H1 (cell line): ENCODE measurements around the gene CCL28. TPM values are rescaled to one million over a fixed set of nuclear protein-coding genes. Genes with fewer than 3 reads are reported as not detected.

Experiments
- FOSL1 ChIP-seq: IDR thresholded peaks from 2 replicates; pipeline ENCODE4 v1.6.1; 2011; ENCODE audit warnings: mild to moderate bottlenecking, low read depth, low read length, moderate library complexity; ENCODE audit not compliant: insufficient read depth
- KDM4A ChIP-seq: IDR thresholded peaks from one replicate; pipeline ENCODE4 v1.7.1; 2012; ENCODE audit warnings: low read depth, mild to moderate bottlenecking, moderate library complexity, low read length, inconsistent platforms; ENCODE audit not compliant: severe bottlenecking
- RAD21 ChIP-seq, 2 experiments: IDR thresholded peaks in 1 of 2; conservative IDR thresholded peaks in 1 of 2; 2 replicates each; pipeline ENCODE4 v1.6.1; 2011; ENCODE audit warnings: low read depth in 2 of 2, low read length in 2 of 2, improper control_type of control experiment in 1 of 2, inconsistent platforms in 1 of 2, mild to moderate bottlenecking in 1 of 2, moderate library complexity in 1 of 2
- SP4 ChIP-seq: IDR thresholded peaks from 2 replicates; pipeline ENCODE4 v1.6.1; 2012; ENCODE audit warnings: low read length, inconsistent platforms
- polyA plus RNA-seq, 7 experiments: library from polyadenylated mRNA; depleted of rRNA in 3 of 7; stranded (reverse) in 5 of 7; unstranded in 2 of 7; fragments of >200 nt in 5 of 7; fragments of 200-250 nt in 2 of 7; gene quantifications; 1 replicate in 5 of 7; 2 replicates in 1 of 7; 4 replicates in 1 of 7; pipeline versions ENCODE4 v1.2.1 to v1.2.3, GENCODE V29; 2011 to 2013; ENCODE audit warnings: missing spikeins in 2 of 7, mixed read lengths in 2 of 7
- total RNA-seq: library from RNA; stranded (reverse); fragmentation: NEBNext Ultra II Directional; extraction: Animal tissue kit (Norgen Biotek cat#: 25700); gene quantifications from 2 replicates; pipeline ENCODE4 v1.2.1, GENCODE V29; 2021
- TF ChIP-seq, protein P1 (sequence below): IDR thresholded peaks from 2 replicates; pipeline ENCODE4 v1.6.1; 2011; ENCODE audit warnings: low read length, improper control_type of control experiment

CCL28 gene
- total and polyA plus RNA-seq, 2 of the 8 experiments (the other 6 are each of a cell fraction or from before 2014, with no cell fraction given), result 0.95 TPM; not detected in 1

DNA sequence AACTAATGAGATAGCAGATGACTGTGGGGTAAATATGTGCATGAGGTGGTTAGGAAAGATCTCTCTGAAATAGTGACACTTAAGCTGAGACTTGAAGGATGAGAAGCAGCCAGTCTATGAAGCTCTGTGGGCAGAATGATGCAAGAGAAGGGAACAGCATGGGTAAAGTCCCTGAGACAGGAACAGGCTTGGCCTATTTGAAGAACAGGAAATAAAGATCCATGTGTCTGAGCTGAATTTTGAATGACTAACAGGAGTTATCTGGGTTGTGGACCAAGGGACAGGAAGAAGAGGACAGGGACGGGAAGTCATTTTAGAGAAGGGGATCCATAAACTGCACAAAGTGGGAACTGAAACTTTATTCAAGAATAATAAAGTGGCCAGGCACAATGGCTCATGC lies 73.3 kb downstream of the CCL28 start (continued):
- TF ChIP-seq, protein P1, sequence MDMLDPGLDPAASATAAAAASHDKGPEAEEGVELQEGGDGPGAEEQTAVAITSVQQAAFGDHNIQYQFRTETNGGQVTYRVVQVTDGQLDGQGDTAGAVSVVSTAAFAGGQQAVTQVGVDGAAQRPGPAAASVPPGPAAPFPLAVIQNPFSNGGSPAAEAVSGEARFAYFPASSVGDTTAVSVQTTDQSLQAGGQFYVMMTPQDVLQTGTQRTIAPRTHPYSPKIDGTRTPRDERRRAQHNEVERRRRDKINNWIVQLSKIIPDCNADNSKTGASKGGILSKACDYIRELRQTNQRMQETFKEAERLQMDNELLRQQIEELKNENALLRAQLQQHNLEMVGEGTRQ, result no peak
- TF ChIP-seq KDM4A (no peak), SP4 (no peak), RAD21 (IDR thresholded peaks at IDR 0.05 in 1 of 2, conservative IDR thresholded peaks at IDR 0.05 in 1 of 2; ENCODE audit: low read depth in 2 of 2, low read length in 2 of 2) (no peak), FOSL1 (no peak)
